GM12873 (cell line): Measurements from ENCODE around the gene RGS17.

Experiments
- TF ChIP-seq, protein P1 (sequence below): IDR thresholded peaks from 2 replicates; pipeline ENCODE4 v1.5.1; 2012; ENCODE audit warnings: low read depth, mild to moderate bottlenecking, moderate library complexity, low read length, control low read depth; ENCODE audit not compliant: insufficient read depth; ENCODE audit errors: missing control alignments

RGS17 gene

DNA sequence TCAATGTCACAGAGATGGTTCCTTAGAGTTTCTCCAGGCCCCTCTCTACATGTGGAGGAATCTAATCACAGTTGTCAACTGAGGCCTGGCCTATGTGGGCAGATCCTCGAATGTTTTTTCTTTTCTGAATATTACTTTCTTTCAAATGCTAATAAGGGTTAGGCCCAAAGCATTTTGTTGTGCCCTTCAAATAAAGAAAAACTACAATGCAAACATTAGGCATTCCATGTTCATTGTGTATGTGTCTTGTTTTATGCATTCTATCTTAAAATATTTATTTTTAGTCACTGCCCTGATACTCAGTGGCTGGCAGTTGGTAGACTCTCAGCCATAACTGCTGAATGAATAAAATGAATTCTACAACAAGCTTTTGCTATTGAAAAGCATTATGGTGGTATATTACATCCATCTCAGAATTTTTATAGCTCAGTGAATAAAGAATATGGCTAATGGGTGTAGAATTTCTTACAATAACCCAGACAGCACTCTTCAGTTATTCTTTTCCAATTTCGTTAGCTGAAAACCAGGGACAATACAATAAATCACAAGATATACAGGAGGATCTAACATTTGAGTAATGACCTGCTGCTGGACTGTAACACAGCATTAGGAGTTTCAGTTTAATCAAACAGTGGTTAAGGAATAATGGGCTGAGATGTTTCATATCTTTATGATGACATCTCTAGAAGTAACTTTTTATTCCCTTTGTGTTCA is 28.3 kb downstream of the RGS17 start:
- TF ChIP-seq, protein P1, sequence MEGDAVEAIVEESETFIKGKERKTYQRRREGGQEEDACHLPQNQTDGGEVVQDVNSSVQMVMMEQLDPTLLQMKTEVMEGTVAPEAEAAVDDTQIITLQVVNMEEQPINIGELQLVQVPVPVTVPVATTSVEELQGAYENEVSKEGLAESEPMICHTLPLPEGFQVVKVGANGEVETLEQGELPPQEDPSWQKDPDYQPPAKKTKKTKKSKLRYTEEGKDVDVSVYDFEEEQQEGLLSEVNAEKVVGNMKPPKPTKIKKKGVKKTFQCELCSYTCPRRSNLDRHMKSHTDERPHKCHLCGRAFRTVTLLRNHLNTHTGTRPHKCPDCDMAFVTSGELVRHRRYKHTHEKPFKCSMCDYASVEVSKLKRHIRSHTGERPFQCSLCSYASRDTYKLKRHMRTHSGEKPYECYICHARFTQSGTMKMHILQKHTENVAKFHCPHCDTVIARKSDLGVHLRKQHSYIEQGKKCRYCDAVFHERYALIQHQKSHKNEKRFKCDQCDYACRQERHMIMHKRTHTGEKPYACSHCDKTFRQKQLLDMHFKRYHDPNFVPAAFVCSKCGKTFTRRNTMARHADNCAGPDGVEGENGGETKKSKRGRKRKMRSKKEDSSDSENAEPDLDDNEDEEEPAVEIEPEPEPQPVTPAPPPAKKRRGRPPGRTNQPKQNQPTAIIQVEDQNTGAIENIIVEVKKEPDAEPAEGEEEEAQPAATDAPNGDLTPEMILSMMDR: no peak

DNA sequence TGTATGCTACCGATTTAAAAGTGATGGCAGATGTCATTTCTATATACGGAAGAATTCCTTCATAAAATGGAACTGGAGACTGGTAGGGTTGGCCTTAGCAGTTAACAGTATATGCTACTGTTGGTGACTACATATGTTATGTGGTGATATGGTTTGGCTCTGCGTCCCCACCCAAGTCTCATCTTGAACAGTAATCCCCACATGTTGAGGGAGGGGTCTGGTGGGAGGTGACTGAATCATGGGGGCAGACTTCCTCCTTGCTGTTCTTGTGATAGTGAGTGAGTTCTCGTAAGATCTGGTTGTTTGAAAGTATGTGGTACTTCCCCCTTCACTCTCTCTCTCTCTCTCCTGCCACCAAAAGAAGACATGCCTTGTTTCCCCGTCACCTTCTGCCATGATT is 29.6 kb downstream of the RGS17 start:
- TF ChIP-seq, protein P1: no peak

DNA sequence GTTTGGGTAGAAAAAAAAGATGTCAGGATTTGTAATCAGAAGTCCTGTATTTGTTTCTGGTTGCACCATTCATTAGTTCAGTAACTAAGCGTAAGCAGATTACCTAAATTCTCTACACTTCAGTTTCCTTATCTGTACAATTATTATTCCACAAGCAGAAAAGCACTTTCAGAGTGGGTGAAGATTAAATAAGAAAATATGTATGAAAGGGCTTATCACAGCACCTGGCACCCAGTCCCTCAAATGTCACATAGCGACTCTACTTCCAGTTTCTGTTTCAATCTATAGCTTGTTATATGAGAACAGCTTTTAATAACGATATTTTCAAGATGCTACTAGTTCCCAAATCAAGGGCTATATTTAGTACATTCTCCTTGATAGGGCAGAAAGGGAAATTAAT is 31.4 kb downstream of the RGS17 start:
- TF ChIP-seq, protein P1: no peak

DNA sequence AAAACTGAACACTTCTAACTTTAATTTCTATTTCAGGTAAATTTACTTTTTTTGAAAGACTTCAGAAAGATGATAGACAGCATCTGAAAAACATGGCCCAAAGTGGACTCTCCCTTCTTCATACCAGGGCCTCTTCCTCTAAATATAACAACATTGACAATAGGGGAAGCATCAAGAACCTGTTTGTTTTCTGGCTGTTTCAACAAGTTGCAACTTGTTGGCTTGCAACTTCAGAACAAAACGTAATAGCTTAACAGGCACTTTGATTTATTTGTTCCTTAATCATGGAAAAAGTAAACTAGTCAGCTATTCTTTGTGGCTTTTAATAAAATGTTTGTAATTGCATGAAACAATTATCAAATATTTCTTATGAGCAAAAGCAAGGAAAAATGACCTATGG is 34.3 kb downstream of the RGS17 start:
- TF ChIP-seq, protein P1: no peak

DNA sequence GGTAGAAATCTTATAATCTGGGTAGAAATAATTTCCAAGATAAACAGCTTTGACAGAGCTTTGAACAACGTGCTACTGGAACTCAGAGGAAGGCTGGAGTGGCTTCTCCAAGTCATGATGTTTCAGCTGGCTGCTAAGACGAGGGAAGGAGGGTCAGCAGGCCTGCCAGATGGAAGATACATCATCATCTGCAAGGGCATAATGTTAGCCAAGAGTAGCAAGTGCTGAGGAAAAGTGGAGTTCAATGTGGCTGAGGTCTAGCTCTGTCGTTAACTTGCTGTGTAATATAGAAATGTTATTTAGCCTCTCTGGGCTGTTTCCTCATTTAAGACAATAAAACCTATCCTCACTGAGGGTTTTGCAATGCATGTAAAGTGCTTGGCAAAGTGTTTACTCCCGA is 35.1 kb downstream of the RGS17 start:
- TF ChIP-seq, protein P1: no peak

DNA sequence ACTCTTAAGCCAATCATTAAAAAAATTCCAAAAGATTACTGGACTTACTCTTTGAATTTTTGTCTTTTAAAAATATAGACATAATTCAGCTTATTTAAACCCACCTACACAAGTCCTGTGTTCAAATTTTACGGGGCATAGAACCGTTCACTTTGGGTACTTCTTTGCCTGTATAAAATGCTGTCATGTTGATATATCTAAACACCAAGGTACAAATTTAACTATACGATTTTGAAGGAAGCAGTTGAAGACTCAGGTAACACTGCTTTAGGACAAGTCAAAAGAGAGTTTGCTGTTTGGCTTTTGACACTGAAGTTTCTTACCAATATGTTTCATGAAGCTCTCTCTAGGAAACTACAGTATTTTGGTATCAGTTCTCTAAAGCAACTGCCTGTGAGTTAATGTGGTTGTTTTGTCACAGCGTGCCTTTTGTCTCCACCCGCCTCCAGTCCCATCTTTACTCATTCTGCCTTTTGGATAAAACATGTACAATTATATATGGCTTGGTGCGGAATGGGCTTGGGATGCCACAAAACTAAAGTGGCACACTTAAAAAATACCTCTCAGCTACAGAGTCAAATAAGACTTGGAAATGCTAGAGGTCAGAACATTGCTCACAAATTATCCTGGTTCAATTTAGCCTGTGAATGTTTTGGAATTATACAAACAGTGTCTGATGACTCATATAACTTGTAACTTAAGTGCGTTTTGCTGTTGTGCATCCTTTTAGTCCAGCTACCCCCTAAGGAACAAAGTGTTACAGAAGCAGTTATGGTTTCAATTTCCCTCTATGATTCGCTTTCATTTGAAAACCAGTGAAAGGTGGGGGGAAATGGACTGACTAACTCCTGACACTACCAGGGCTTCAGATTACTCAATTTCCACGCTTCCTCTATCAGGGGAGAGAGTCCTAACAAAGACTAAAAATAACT is 38.7 kb downstream of the RGS17 start:
- TF ChIP-seq, protein P1: no peak

DNA sequence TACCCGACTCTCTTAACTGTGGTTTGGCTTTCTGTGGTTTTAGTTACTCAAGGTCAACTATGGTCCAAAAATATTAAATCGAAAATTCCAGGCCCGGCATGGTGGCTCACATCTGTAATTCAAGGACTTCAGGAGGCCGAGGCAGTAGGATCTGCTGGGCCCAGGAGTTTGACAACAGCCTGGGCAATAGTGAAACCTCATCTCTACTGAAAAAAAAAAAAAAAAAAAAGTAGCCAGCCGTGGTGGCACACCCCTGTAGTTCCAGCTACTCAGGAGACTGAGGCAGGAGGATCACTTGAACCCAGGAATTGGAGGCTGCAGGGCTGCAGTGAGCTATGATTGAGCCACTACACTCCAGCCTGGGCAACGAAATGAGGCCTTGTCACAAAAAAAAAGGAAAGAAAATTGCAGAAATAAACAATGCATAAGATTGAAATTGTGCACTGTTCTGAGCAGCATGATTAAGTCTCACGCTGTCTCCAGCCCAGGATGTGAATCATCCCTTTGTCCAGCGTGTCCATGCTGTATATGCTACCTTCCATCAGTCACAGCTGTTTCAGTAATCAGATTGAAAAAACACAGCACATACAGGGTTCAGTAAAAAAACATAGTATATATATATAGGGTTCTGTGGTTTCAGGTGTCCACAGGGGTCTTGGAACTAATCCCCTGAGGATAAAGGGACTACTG is 40.7 kb downstream of the RGS17 start:
- TF ChIP-seq, protein P1: no peak
